HCT116 (cell line): Measurements from ENCODE around the gene NFE2L3. TPM values are rescaled to one million over a fixed set of nuclear protein-coding genes. Genes with fewer than 3 reads are reported as not detected.

ENCODE experiments used
- ATAC-seq: fragments of 200-7000 bp; cut with Tn5 transposase; 2 replicates; pipeline ENCODE4 v1.9.1; 2020; ENCODE audit warnings: mild to moderate bottlenecking, moderate library complexity
- BruUV-seq: library from RNA; stranded (reverse); fragments of 400-500 nt; replicated peaks from 2 replicates; lab custom pipeline; 2021; lab: Mats Ljungman, UMichigan
- CTCF ChIA-PET: fragments of 300-600 bp; sonication (Branson Sonifier 250); formaldehyde crosslinking; loops from one replicate; lab custom pipeline; 2021; ENCODE audit warnings: antibody characterized with exemption; lab: Charles Lee
- POLR2A ChIA-PET: fragments of 300-600, 350-600 bp; sonication (Branson Sonifier 250); formaldehyde crosslinking; loops from one replicate; lab custom pipeline; 2021; ENCODE audit warnings: antibody characterized with exemption; lab: Charles Lee
- RAD21 ChIA-PET, 2 experiments: fragments of 300-600 bp; sonication (Branson Sonifier 250); formaldehyde crosslinking; loops; one replicate each; lab custom pipeline; 2023; ENCODE audit warnings: low total read pairs in 2 of 2; ENCODE audit not compliant: uncharacterized antibody in 2 of 2, unreplicated experiment in 2 of 2, low non-redundant PET in 1 of 2; lab: Charles Lee
- DNase-seq: peaks from one replicate; pipeline ENCODE4 v3.0.0-alpha.2; 2010; ENCODE audit warnings: low read depth, low spot score
- H2AFZ ChIP-seq: fragments of 200-600 bp; shearing (Covaris generic), sonication (generic); 2 replicates; pipeline ENCODE4 v1.6.1; 2017; ENCODE audit warnings: low read depth, mixed run types, mixed read lengths, antibody characterized with exemption, low read length; ENCODE audit not compliant: poor library complexity, severe bottlenecking
- H3K27ac ChIP-seq: 2 replicates; pipeline ENCODE4 v1.5.1; 2012; ENCODE audit warnings: low read depth, low read length
- H3K27me3 ChIP-seq: fragments of 200-600 bp; sonication (generic); 2 replicates; pipeline ENCODE4 v1.6.1; 2016; ENCODE audit warnings: mixed run types, low read length, mixed read lengths; ENCODE audit not compliant: insufficient read depth
- H3K36me3 ChIP-seq, 2 experiments: fragments of 200-500 bp in 1 of 2; fragments of 200-600 bp in 1 of 2; sonication (Bioruptor generic) in 1 of 2; sonication (generic) in 1 of 2; 2 replicates each; pipeline versions ENCODE4 v1.5.1 to v1.6.1; 2014 to 2016; ENCODE audit warnings: low read length in 2 of 2, inconsistent platforms in 1 of 2, mixed read lengths in 1 of 2, mixed run types in 1 of 2; ENCODE audit not compliant: insufficient read depth in 2 of 2, control insufficient read depth in 1 of 2
- H3K4me1 ChIP-seq, 2 experiments: fragments of 200-600 bp in 1 of 2; sonication (generic) in 1 of 2; 2 replicates each; pipeline versions ENCODE4 v1.5.1 to v1.6.1; 2012 to 2017; ENCODE audit warnings: low read length in 2 of 2, inconsistent platforms in 1 of 2, mild to moderate bottlenecking in 1 of 2, mixed read lengths in 1 of 2, mixed run types in 1 of 2, moderate library complexity in 1 of 2; ENCODE audit not compliant: insufficient read depth in 2 of 2, control insufficient read depth in 1 of 2
- H3K4me2 ChIP-seq: fragments of 200-600 bp; sonication (generic); 2 replicates; pipeline ENCODE4 v1.6.1; 2017; ENCODE audit warnings: mixed run types, low read length, mixed read lengths
- H3K4me3 ChIP-seq, 2 experiments: fragments of 200-600 bp in 1 of 2; sonication (generic) in 1 of 2; replicated peaks in 1 of 2; 2 replicates each; pipeline ENCODE4 v1.5.1; 2011 to 2016; ENCODE audit warnings: low read length in 2 of 2, control low read depth in 1 of 2, low read depth in 1 of 2, mild to moderate bottlenecking in 1 of 2, mixed read lengths in 1 of 2, mixed run types in 1 of 2
- H3K79me2 ChIP-seq: fragments of 200-600 bp; sonication (generic); 2 replicates; pipeline ENCODE4 v1.6.1; 2017; ENCODE audit warnings: mild to moderate bottlenecking, mixed run types, low read length, moderate library complexity, mixed read lengths; ENCODE audit not compliant: insufficient read depth
- H3K9ac ChIP-seq: fragments of 200-600 bp; sonication (generic); 2 replicates; pipeline ENCODE4 v1.6.1; 2016; ENCODE audit warnings: low read length, mixed read lengths
- H3K9me2 ChIP-seq: fragments of 200-600 bp; sonication (generic), shearing (Covaris generic); 2 replicates; pipeline ENCODE4 v1.6.1; 2017; ENCODE audit warnings: mixed run types, mild to moderate bottlenecking, moderate library complexity; ENCODE audit not compliant: insufficient read depth
- H3K9me3 ChIP-seq, 2 experiments: fragments of 200-500 bp in 1 of 2; fragments of 200-600 bp in 1 of 2; sonication (Bioruptor generic) in 1 of 2; sonication (generic) in 1 of 2; 2 replicates each; pipeline ENCODE4 v1.6.1; 2014 to 2017; ENCODE audit warnings: low read length in 2 of 2, mixed read lengths in 2 of 2, inconsistent platforms in 1 of 2, low read depth in 1 of 2, mild to moderate bottlenecking in 1 of 2, mixed run types in 1 of 2, moderate library complexity in 1 of 2; ENCODE audit not compliant: control insufficient read depth in 1 of 2, insufficient read depth in 1 of 2
- H4K20me1 ChIP-seq: fragments of 200-600 bp; sonication (generic), shearing (Covaris generic); 2 replicates; pipeline ENCODE4 v1.6.1; 2017; ENCODE audit warnings: mixed run types, mild to moderate bottlenecking, moderate library complexity; ENCODE audit not compliant: insufficient read depth
- CTCF ChIP-seq, 3 experiments: fragments of 200-600 bp in 1 of 3; sonication (generic) in 1 of 3; IDR thresholded peaks in 2 of 3; conservative IDR thresholded peaks in 1 of 3; 2 replicates each; pipeline ENCODE4 v1.5.1; 2012 to 2017; ENCODE audit warnings: low read depth in 2 of 3, low read length in 2 of 3, antibody characterized with exemption in 1 of 3, borderline replicate concordance in 1 of 3, control low read depth in 1 of 3, mild to moderate bottlenecking in 1 of 3, mixed read lengths in 1 of 3, mixed run types in 1 of 3, moderate library complexity in 1 of 3; ENCODE audit not compliant: insufficient read depth in 1 of 3
- POLR2AphosphoS5 ChIP-seq: IDR thresholded peaks from 2 replicates; pipeline ENCODE4 v1.6.1; 2011; ENCODE audit warnings: mild to moderate bottlenecking, low read depth, low read length, moderate library complexity
- RAD21 ChIP-seq: IDR thresholded peaks from 2 replicates; pipeline ENCODE4 v1.6.1; 2012; ENCODE audit warnings: low read depth, mild to moderate bottlenecking
- SIN3A ChIP-seq: IDR thresholded peaks from 2 replicates; pipeline ENCODE4 v1.6.1; 2012; ENCODE audit warnings: low read depth
- ZBTB33 ChIP-seq: IDR thresholded peaks from 2 replicates; pipeline ENCODE4 v1.6.1; 2011; ENCODE audit warnings: mild to moderate bottlenecking, low read length, moderate library complexity; ENCODE audit not compliant: insufficient replicate concordance; ENCODE audit errors: extremely low read depth
- intact Hi-C: fragments of 100-400 bp; cut with micrococcal nuclease; formaldehyde crosslinking; loops from 2 replicates; pipeline ENCODE4 v1.10.0; 2022
- total RNA-seq: library from RNA; stranded (reverse); gene quantifications from one replicate; pipeline ENCODE4 v1.2.1, GENCODE V29; 2021; ENCODE audit not compliant: unreplicated experiment

NFE2L3 gene
- total RNA-seq, 1 experiment from 2014 or later = 27.0 TPM

- CTCF ChIA-PET = interaction anchor here (0.8 to 2.5 kb wide), 5 partner anchors 106 to 305 kb away, joined by 3 to 13 read pairs (median 3); no protein-coding TSS in a partner anchor
These were observed 45.4 kb downstream of the NFE2L3 start for GRCh38 chr7:26197153-26198115.

GRCh38 chr7:26198133-26198780, 46.3 kb downstream of the NFE2L3 start:
- intact Hi-C loops = loop anchor here (1.0 to 2.0 kb wide), 2 partner anchors 167 to 305 kb away; no protein-coding TSS in a partner anchor
- Histone ChIP-seq H3K9ac (peak overlapping the region; percentile 84), H3K4me2 (peak overlapping the region; percentile 71), H3K27ac (peak overlapping the region; percentile 97; the same call in 1 of the 2 replicates), H3K27me3 (no peaks in the 10 kb centered on the region), H3K4me1 (peaks cover 5 to 27% of the 10 kb centered on the region in 2 experiments; a peak in 3 of 4 replicates), H3K4me3 (peak overlapping the region; percentile 68 to 93), H4K20me1 (peaks cover 62% of the 10 kb centered on the region), H3K9me3 (no peaks in the 10 kb centered on the region), H3K79me2 (peaks cover 90% of the 10 kb centered on the region), H2AFZ (no peak overlapping the region), H3K36me3 (peaks cover 55 to 65% of the 10 kb centered on the region in 2 experiments), H3K9me2 (no peaks in the 10 kb centered on the region)
- TF ChIP-seq RAD21 (peak; percentile 29; the same call in 1 of the 2 replicates), POLR2AphosphoS5 (peak; percentile 36; the same call in 1 of the 2 replicates), ZBTB33 (no peak), CTCF (IDR thresholded peaks at IDR 0.05 in 2 of 3, conservative IDR thresholded peaks at IDR 0.05 in 1 of 3; ENCODE audit: borderline replicate concordance in 1 of 3, insufficient read depth in 1 of 3, low read depth in 2 of 3, low read length in 2 of 3) (peak; percentile 31 to 69 (median 54); a peak in 5 of 6 replicates)
- DNase-seq (no peak), ATAC-seq (no peak)
- no TSS peak for BruUV-seq
- ChIA-PET POLR2A (interaction anchor here (0.8 to 1.8 kb wide), 8 partner anchors 10 to 306 kb away, joined by 3 to 5 read pairs (median 4); partner anchors contain the start of gene NFE2L3), CTCF (interaction anchor here (0.8 to 2.5 kb wide), 4 partner anchors 107 to 306 kb away, joined by 3 to 13 read pairs (median 6); no protein-coding TSS in a partner anchor), RAD21 (interaction anchor here in 1 of 2 experiments (1.1 kb wide), 1 partner anchor 306 kb away, joined by 3 read pairs; no protein-coding TSS in a partner anchor)

More at GRCh38 chr7:26197153-26198115, 45.4 kb downstream of the NFE2L3 start:
- ATAC-seq = no peak
- BruUV-seq = no TSS peak
- Histone ChIP-seq H3K27ac (no peak overlapping the region), H3K9me2 (no peaks in the 10 kb centered on the region), H3K4me3 (0 out of 4 replicates have a peak overlapping the region, but pooled peaks of 1 of the 2 experiments have one; percentile 1), H2AFZ (no peak overlapping the region), H3K4me2 (peak overlapping the region; percentile 71), H3K4me1 (peaks cover 0 to 20% of the 10 kb centered on the region in 2 experiments; a peak in 2 of 4 replicates), H4K20me1 (peaks cover 69% of the 10 kb centered on the region), H3K79me2 (peaks cover 90% of the 10 kb centered on the region), H3K9ac (no peak overlapping the region), H3K27me3 (no peaks in the 10 kb centered on the region), H3K36me3 (peaks cover 61 to 69% of the 10 kb centered on the region in 2 experiments), H3K9me3 (no peaks in the 10 kb centered on the region)
- ChIA-PET POLR2A (interaction anchor here (1.2 to 1.7 kb wide), 7 partner anchors 10 to 305 kb away, joined by 3 to 11 read pairs (median 4); partner anchors contain the start of gene NFE2L3), RAD21 (interaction anchor here in 1 of 2 experiments (1.1 kb wide), 1 partner anchor 305 kb away, joined by 3 read pairs; no protein-coding TSS in a partner anchor)
- DNase-seq = no peak
- TF ChIP-seq SIN3A = no peak
- peak; percentile 50 for TF ChIP-seq POLR2AphosphoS5
- intact Hi-C loops = loop anchor here (1.0 to 2.0 kb wide), 2 partner anchors 168 to 305 kb away; no protein-coding TSS in a partner anchor
